ENCODE data around the gene INCA1.

- no peak for TF ChIP-seq CTCF (IDR thresholded peaks at IDR 0.05)
- no peak for TF ChIP-seq POLR2A (IDR thresholded peaks at IDR 0.05)
Observed at GRCh38 chr17:5014357-5014756, 17.0 kb upstream of the INCA1 start.
